DOHH2 (cell line): ENCODE data around the gene CFAP57.

ENCODE experiments used
- CTCF ChIP-seq: fragments of 200-600 bp; sonication (generic); IDR thresholded peaks from one replicate; pipeline ENCODE4 v1.5.1; 2014; ENCODE audit warnings: antibody characterized with exemption, mild to moderate bottlenecking, low read depth, low read length; ENCODE audit not compliant: poor library complexity, severe bottlenecking
- EZH2phosphoT487 ChIP-seq: fragments of 200-600 bp; sonication (generic); IDR thresholded peaks from 2 replicates; pipeline ENCODE4 v1.6.1; 2017; ENCODE audit warnings: borderline replicate concordance, mild to moderate bottlenecking, antibody characterized with exemption, low read length, moderate library complexity, mixed read lengths

GRCh38 chr1:43152866-43153265, 19.3 kb upstream of the CFAP57 start:
- TF ChIP-seq CTCF (no peak), EZH2phosphoT487 (no peak)
